ENCODE data around the gene MS4A6A. TPM values are rescaled to one million over a fixed set of nuclear protein-coding genes. Genes with fewer than 3 reads are reported as not detected.
A peak's percentile ranks its signal among the peaks of the same experiment; 100 is the strongest.
"Not testable (repeated sequence)": the region's sequence is repeated elsewhere in the genome, so short reads cannot be mapped to it uniquely, and the experiment has no call there.

MS4A6A gene
- total RNA-seq, 1 donor = 4.3 TPM

DNA sequence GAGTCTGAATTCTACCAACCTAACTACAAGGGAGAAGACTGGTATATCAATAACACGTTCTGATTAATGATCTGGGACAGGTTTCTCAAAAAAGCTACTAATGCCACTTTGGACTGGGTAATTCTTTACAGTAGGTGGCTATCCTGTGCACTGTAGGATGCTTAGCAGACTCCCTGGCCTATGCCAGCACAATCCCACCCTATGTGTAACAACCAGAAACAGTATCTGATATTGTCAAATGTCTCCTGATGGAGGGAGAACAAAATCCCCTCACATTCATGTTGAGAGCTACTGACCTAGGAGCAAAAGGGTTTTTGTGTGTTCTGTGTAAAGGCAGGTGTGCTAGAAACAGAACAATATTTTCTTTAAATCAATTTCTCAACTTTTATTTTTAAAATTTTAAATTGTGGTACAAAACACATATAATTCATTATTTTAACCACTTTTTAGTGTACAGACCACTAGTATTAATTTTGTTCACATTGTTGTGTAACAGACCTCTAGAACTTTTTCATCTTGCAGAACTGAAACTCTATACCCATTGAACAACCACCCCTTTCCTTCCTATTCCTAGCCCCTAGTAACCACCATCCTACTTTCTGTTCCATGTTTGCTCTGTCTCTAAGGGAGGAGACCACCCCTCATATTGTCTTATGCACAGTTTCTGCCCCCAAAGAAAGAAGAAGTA lies 2.1 kb upstream of the MS4A6A start:
- DNase-seq (ENCODE audit: low read depth in 2 of 3, low spot score in 2 of 3) = peak in 1 of 3 donors; percentile 13

DNA sequence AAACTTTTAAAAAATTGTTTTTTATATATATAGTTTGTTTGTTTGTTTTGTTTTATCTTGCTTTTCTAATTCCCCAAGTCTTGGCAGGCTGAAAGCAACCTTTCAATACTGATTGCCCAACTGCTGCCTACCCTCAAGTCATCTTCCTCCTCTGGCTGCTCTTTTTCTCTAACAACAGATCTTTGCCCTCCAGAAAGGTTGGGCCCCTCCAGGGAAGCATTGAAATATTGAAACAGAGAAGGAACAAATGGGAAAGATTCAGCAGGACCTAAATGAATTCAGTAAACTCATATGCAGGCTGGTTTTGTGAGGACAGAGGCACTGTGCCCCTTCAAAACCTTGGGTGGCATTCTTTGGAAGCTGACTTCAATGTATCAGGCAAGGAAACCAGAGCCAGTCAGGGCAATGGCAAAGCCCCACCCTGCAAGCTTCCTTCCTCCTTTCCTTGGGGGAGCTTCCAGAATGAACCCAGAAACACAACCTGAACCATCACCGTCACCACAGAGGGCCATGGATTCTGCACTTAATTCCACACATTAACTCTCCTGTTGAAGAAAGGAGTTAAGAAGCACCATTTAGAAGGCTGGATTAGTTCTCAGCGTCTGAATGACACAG lies 815 bp upstream of the MS4A6A start:
- no peak for DNase-seq (ENCODE audit: low read depth in 2 of 3, low spot score in 2 of 3)

DNA sequence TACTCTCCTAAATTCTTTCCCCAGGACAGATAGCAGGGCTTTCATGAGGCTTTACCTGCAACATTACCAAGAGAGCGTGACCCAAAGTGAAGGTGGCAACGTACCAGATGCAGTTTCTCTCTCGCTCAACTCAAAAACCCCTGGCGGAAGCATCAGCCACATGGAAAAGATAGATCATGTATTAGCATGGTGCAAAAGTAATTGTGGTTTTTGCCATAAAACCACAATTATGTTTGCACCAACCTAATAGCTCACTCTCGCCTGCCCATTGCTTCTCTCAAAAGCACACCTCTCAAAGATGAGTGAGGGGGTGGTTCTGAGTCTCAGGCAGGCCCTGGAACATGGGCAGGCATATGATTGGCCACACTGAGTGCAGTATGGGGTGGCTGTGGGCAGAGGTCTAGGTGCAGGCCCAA lies 7.0 kb downstream of the MS4A6A start:
- DNase-seq (ENCODE audit: low read depth in 2 of 3, low spot score in 2 of 3) = peak in 1 of 3 donors; percentile 71

DNA sequence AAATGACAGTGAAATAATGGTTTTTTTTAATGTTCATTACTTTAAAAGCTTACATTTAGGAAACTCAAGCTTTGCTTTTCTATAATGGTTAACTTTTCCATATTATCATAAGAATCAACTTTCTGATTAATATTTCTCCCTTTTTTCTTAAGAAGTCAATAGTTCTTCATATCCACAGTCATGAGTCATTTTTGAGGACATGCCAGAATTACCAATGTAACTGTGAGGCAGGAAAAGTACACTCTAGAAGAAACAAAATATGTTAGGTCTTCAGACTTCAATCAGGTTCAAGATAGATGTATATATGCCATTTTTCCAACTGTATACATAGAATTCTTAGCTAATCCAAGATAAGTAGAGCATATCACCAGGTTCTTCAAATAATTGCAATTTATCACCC lies 10.9 kb downstream of the MS4A6A start:
- no peak for DNase-seq (ENCODE audit: low read depth in 2 of 3, low spot score in 2 of 3)

DNA sequence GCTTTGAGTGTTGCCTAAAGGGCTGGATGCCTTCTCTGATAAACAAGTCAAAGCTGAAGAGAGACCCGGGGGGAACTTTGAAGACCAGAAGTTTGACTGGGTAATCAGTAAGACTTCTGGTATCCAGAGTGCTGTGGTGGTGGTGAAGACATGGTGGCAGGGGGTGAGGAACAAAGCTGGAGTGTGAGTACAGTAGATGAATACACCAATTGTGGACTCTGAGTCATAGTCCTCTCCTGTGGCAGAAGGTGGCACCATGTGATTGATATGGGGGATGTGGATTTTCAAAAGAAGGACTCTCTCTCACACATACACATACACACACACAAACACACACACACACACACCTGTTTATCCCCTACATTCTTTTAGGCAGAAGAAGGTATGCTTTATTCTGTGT lies 12.3 kb downstream of the MS4A6A start:
- DNase-seq (ENCODE audit: low read depth in 2 of 3, low spot score in 2 of 3) = peak in 1 of 3 donors; percentile 7

DNA sequence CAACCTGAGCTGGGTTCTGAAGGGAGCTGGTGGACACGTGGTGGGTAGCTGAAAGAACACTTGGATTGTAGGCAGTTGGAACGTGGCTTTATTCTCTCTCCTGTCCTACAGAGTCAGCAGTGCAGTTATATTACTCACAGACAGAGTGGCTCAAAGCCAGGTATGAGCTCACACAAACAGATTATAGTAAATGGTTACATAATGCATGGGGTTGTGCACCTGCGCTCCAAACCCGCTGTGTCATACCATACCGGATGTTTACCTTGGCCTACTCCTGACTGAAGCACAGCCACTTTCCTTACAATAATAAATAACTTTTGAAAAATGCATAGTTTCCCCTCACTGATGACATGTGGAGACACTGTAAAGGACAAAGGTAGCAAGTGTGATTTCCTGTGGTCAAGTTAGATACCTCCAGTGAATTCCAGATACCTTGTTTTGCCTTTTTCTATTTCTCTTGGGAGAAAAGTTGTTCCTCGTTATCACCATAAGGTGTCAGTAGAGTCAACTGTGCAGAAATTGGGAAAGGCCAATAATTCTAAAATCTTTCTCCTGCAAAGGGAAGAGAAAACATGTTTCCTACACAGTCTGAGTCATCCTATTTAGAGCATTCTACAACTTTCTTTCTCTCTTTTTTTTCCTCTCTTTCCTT lies 13.5 kb downstream of the MS4A6A start:
- DNase-seq (ENCODE audit: low read depth in 2 of 3, low spot score in 2 of 3) = peak in 2 of 3 donors; percentile 61 to 77

DNA sequence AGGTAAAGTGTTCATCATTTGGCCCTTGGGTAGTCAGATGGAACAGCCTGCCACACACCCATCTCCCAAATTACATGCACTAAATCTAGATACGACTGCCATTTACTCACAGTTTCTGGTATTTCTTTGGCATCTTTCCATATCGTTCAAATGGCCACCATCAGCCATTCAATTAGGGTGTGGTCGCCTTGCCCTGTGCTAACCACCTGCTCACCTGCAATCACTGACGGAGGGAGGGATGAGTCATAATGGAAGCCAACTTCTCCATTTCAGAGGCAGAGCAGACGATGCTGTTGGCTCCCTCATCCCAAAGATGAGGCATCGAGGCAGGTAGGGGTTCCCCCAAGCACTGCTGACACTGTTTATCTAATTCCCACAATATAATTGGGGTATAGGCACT lies 14.6 kb downstream of the MS4A6A start:
- no peak for DNase-seq (ENCODE audit: low read depth in 2 of 3, low spot score in 2 of 3)

DNA sequence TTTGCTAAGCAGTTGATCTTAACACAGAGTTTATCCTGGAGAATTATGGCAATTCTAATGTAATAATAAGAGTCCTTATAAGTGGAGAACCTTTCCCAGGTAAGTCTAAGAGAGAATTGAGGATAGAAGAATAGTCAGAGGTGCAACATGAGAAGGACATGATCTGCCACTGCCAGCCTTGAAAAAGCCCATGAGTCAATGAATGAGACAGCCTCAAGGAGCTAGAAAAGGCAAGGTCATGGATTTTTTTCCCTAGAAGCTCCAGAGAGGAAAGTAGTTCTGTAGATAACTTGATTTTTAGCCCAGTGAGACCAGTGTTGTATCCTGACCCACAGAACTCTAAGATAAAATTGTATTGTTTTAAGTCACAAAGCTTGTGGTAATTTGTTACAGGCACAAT lies 16.9 kb downstream of the MS4A6A start:
- no peak for DNase-seq (ENCODE audit: low read depth in 2 of 3, low spot score in 2 of 3)

DNA sequence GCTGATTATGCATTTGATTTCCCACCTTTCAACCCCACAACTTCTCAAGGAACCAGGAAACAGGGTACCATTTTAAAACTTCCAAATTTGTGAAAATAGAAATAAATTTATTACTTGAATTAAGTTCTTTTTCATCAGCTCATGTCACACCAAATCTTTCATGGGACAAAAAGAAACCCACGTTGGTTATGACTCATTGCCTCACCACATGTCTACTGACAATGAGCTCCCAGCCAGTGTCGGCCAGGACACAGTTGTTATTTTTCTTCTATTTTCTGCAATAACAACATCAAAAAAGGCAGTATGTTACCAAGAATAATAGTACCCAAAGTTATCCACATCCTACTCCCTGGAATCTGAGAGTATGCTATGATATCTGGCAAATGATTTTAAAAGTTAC lies 17.3 kb downstream of the MS4A6A start:
- peak in 1 of 3 donors; percentile 22 for DNase-seq (ENCODE audit: low read depth in 2 of 3, low spot score in 2 of 3)

DNA sequence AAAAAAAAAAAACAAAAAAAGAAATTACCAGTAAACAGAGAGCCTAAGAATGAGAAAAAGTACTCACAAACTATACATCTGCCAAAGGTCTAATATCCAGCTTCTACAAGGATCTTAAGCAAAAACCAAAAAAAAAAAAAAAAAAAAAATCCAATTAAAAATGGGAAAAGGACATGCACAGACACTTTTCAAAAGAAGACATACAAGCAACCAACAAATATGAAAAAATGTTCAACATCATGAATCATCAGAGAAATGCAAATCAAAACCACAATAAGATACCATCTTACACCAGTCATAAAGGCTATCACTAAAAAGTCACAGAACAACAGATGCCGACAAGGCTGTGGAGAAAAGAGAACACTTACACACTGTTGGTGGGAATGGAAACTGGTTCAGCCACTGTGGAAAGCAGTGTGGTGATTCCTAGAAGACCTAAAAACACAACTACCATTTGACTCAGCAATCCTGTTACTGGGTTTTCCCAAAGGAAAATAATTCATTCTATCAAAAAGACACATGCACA lies 18.3 kb downstream of the MS4A6A start:
- DNase-seq (ENCODE audit: low read depth in 2 of 3, low spot score in 2 of 3) = no peak

DNA sequence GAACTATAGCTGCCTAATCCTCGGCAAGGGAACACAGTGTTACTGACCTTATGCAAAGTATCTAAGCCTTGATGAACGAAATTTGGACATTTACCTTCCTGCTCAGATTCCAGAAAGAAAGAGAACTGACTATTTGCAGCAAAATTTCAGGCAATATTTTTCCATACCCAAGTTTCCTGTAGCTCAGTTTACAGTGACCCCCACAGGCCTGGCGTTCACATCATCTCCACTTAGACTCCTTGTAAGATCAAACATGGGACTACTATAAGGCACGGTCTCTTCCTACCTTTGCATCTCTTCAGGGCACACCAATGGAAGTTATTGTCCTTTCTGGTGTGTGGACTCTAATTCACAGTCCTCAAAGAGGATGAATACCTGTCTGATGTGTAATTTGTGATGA lies 21.1 kb downstream of the MS4A6A start:
- no peak for DNase-seq (ENCODE audit: low read depth in 2 of 3, low spot score in 2 of 3)

DNA sequence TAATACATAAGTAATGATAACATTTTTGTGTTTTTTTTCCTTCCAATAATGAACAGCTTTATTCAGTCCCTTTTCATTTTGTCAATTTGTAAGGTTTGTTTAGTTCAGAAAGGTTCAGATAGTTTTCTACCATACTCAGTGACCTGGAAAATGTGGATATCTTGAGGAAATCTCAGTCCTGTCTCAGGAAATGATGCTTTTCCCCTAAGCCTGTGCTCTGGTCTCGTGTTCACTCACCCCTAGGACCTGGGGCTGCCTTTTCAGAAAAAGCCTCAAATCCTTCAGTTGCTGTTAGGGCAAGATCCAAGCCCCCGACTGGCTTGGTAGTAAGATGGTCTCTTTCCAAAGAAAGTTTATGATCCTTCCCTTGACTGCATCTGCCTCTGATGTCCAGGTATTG lies 21.8 kb downstream of the MS4A6A start:
- DNase-seq (ENCODE audit: low read depth in 2 of 3, low spot score in 2 of 3) = no peak

DNA sequence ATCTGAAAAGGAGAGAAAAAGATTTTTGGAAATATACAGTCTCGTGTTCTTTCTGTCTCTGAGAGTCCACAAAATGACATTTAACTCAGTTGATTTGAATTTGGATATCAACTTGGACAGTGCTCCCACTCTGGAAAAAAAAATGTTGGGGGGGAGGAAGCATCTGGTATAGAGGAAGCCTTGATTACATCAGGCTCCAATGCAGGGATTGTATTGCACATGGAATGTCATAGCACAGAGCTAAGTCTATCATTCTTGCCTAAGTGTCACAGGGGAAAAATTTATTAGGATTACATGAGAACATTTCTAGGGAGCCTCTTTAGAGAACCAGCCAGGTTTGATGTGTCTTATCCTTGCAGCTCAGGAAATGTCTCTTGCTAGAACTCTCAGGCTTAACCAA lies 23.0 kb downstream of the MS4A6A start:
- no peak for DNase-seq (ENCODE audit: low read depth in 2 of 3, low spot score in 2 of 3)

DNA sequence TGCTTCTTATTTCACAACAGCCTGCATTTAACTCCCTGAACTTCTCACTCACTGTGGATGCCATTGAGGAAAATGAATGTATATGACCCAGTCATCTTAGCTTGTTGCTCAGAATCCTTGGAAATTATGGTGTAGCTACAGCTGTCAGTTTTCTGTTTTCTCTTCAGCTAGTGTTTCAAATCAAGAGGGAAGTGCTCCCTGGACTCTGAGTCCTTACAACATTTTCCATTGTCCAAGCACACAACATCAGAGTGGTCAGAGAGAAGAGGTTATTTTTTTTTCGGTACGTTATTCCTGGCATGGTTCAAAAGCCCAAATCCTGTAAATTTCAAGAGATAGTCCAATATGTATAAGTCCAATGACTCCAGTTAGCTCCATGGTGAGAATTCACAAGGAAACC lies 23.6 kb downstream of the MS4A6A start:
- no peak for DNase-seq (ENCODE audit: low read depth in 2 of 3, low spot score in 2 of 3)

DNA sequence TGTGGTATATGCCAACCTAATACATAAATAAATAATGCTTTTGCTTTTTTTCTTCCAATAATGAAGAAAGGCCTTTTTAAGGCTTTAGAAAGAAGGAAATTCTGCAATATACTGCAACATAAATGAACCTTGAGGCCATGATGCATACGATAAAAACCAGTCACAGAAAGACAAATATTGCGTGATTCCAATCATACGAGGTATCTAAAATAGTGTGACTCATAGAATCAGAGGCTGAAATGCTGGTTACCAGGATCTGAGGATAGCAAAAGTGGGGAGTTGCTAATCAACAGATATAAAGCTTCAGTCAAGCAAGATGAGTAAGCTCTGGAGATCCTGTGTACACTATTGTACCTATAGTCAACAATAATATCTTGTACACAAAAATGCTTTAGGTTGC lies 24.2 kb downstream of the MS4A6A start:
- no peak for DNase-seq (ENCODE audit: low read depth in 2 of 3, low spot score in 2 of 3)

DNA sequence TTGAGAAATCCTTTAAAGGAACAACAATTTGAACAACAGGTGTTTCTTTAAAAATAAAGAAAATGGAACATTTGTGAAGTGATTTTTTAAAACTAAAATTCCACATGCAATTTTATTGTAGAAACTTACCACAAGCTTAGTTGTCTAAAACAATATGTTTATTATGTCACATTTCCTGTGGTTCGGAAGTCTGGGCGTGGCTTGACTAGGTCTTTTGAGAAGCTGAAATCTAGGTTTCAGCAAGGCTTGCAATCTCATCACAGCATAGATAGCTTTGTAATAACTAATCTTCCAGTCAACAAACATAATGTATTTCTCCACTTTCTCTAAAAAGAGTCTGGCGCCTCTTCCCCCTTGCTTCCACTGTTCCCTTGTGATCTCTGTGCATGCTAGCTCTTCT lies 27.0 kb downstream of the MS4A6A start:
- peak in 1 of 3 donors; percentile 51 for DNase-seq (ENCODE audit: low read depth in 2 of 3, low spot score in 2 of 3)

DNA sequence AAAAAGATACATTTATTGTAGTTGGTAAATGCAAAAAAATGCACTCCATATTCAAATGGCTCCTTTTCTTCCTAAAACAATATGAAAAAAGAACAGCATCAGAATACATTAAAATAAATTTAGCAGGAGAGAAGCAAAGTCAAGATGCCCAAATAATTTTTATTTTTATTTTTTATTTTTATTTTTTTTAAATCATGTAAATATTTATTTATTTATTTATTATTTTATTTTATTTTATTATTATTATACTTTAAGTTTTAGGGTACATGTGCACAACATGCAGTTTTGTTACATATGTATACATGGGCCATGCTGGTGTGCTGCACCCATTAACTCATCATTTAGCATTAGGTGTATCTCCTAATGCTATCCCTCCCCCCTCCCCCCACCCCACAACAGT lies 30.2 kb downstream of the MS4A6A start:
- DNase-seq (ENCODE audit: low read depth in 2 of 3, low spot score in 2 of 3) = not testable (repeated sequence)

DNA sequence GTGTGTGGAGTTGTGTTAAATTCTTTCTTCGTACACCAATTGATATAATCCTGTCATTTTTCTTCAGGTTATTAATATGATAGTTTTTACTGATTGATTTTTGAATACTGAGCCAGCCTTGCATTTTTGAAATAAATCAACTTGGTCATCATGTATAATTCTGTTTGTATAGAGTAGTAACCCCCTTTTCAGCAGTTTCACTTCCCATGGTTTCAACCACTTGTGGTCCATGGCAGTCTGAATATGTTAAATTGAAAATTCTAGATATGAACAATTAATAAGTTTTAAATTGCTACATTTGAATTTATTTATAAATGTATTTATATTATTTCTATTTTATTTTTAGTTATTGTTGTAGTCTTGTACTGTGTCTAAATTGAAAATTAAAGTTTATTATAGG lies 32.6 kb downstream of the MS4A6A start:
- no peak for DNase-seq (ENCODE audit: low read depth in 2 of 3, low spot score in 2 of 3)

DNA sequence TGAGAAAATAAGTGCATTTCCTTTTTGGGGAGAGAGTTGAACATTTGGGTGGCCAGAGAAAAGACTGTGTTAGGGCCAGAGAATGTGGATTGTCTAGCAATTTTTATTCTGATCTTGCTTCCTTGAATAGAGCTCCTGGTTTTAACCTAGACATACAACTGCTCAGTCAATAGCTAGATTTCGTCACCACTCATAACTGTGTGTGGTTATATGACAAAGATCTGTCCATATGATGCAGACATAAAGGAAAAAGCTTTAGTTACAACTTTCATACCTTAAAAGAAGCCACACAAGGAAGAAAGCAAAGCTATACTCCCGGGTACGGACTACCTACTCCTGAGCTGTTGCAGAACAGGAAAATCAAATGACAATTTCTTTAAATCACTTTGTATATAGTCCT lies 37.2 kb downstream of the MS4A6A start:
- no peak for DNase-seq (ENCODE audit: low read depth in 2 of 3, low spot score in 2 of 3)

DNA sequence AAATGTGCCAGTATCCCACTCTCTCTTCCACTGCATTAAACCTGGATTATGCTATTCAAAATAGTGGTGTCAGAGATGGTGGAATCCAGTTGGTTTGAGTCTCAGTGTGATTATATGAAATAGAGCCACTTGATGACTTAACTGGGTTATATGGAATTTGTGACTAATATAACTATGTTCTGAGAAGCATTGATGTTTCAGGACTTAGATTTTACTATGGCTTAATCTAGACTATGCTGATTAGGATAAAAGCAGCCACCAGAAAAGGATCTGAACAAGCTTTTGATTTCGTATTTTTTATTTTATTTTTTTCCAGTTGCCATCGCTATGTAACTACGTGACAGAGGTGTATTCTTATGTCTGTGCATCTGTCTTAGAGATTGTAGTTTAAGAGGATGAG lies 39.1 kb downstream of the MS4A6A start:
- no peak for DNase-seq (ENCODE audit: low read depth in 2 of 3, low spot score in 2 of 3)

DNA sequence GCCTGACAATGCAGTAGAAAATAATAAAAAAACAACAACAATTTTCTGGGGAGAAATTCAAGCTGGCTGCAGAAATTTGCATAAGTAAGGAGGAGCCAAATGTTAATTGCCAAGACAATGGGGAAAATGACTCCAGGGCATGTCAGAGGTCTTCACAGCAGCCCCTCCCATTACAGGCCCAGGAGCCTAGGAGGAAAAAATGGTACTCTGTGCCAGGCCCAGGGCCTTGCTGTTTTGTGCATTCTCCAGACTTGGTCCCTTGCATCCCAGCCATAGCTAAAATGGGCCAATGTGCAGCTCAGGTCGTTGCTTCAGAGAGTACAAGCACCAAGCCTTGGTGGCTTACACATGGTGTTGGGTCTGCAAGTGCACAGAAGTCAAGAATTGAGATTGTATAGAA lies 49.0 kb downstream of the MS4A6A start:
- no peak for DNase-seq (ENCODE audit: low read depth in 2 of 3, low spot score in 2 of 3)

DNA sequence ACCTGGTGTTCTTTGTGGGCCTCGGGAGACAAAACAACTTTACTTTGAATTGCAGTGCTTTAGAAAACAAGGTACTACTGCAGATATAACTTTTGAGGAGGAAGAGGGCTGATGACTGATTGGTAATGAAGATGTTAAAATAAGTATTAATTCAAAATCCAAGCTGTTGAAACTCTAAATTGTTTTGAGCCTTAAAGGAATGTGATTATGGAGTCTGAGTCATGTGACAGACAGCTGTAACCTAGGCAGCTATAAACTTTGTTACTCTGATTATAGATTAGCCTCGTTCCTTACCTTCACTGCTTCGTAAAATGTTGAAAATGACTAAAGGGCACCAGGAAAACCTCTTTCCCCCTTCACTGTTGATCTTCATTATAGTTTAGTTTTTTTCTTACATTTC lies 51.0 kb downstream of the MS4A6A start:
- DNase-seq (ENCODE audit: low read depth in 2 of 3, low spot score in 2 of 3) = no peak

Measured in hematopoietic multipotent progenitor cell (in vitro differentiated cells).